ENCODE results near the gene RAB7A. TPM values are rescaled to one million over a fixed set of nuclear protein-coding genes. Genes with fewer than 3 reads are reported as not detected.

Gene RAB7A
- total RNA-seq, 2 experiments from 2014 or later = 304 to 322 TPM

DNA sequence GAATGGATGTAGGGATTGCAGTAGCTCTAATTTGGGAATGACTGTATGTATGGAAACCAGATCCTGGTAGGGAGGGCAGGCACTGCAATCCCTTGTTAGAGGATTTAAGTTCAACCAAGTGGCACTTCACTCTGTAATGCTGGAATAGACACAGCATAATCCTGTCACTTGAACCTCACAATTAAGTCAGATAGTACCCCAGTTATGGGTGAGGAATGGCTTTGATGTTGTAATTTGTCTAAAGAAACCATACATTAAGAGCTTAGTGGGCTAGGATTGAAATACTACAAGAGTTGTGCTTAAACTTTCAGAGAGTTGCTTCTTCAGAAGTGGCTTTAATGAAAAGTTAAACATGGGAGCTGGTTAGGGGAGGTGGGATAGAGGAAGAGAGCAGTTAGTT, 9.3 kb downstream of the RAB7A start:
- Mint-ChIP-seq H3K36me3 (ENCODE audit: low read depth) (peaks cover 58% of the 10 kb centered on the region), H3K27ac (peak overlapping the region; percentile 13), H3K4me1 (ENCODE audit: low read depth) (peaks cover 67% of the 10 kb centered on the region), H3K9me3 (no peaks in the 10 kb centered on the region), H3K4me3 (no peak overlapping the region), H3K27me3 (no peaks in the 10 kb centered on the region)
- ChIA-PET POLR2A (interaction anchor here (0.8 to 2.1 kb wide), 5 partner anchors 8 to 53 kb away, joined by 3 to 9 read pairs (median 4); partner anchors contain the start of gene RAB7A), CTCF (interaction anchor here (0.9 to 1.7 kb wide), 6 partner anchors 10 to 117 kb away, joined by 3 to 12 read pairs (median 4); no protein-coding TSS in a partner anchor)
- no peak for DNase-seq
- no peak for ATAC-seq
- intact Hi-C loops (cut with micrococcal nuclease) = no loop called here
- no peak for TF ChIP-seq CTCF (IDR thresholded peaks at IDR 0.05)

DNA sequence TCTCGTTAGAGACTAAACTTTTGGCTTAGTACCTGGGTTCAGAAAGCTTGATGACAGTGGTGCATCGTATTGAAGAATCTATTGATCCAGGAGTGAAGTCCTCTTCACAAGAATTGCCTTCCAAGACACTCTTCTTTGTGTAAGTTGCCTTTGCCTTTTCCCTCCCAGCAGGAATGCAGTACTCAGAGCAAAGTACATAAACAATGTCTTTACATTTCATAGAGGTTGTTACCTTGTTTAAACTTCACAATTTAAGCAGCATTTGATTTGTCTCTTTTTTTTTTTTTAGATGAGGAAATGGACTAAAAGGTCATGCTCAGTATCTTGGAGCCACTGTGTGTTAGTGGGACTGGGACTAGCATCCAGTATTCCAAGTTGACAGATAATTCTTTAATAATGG, 9.9 kb downstream of the RAB7A start:
- ChIA-PET POLR2A (interaction anchor here (0.8 to 2.1 kb wide), 3 partner anchors 9 to 45 kb away, joined by 3 to 9 read pairs (median 4); partner anchors contain the start of gene RAB7A), CTCF (interaction anchor here (1.2 to 1.7 kb wide), 5 partner anchors 11 to 59 kb away, joined by 3 to 12 read pairs (median 4); no protein-coding TSS in a partner anchor)
- TF ChIP-seq CTCF (IDR thresholded peaks at IDR 0.05) = no peak
- ATAC-seq (no peak), DNase-seq (no peak)
- Mint-ChIP-seq H3K4me3 (no peak overlapping the region), H3K4me1 (ENCODE audit: low read depth) (peaks cover 65% of the 10 kb centered on the region), H3K27ac (no peak overlapping the region), H3K9me3 (no peaks in the 10 kb centered on the region), H3K27me3 (no peaks in the 10 kb centered on the region), H3K36me3 (ENCODE audit: low read depth) (peaks cover 55% of the 10 kb centered on the region)
- intact Hi-C loops (cut with micrococcal nuclease) = no loop called here

DNA sequence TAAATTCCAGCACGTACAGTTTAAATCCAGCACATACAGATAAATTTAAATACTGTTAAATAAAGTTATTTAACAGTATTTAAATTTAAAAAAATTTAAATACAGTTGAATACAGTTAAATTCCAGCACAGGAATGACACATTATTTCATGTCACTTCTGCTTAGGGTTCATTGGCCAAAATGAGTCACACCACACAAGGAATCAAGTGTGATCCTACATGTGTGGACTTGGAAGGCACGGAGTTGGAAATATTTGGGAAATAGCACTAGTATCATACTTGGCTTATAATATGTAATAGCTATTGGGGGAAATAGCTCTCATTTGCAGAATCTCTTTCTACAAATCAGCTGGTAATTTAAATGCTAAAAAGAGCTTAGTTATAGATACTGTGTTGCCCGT, 10.6 kb downstream of the RAB7A start:
- Mint-ChIP-seq H3K27me3 (no peaks in the 10 kb centered on the region), H3K4me3 (no peak overlapping the region), H3K27ac (no peak overlapping the region), H3K9me3 (no peaks in the 10 kb centered on the region), H3K36me3 (ENCODE audit: low read depth) (peaks cover 55% of the 10 kb centered on the region), H3K4me1 (ENCODE audit: low read depth) (peaks cover 62% of the 10 kb centered on the region)
- DNase-seq = no peak
- intact Hi-C loops (cut with micrococcal nuclease) = no loop called here
- TF ChIP-seq CTCF (IDR thresholded peaks at IDR 0.05) = no peak
- ChIA-PET CTCF (no interaction called here), POLR2A (interaction anchor here (2.1 kb wide), 1 partner anchor 10 kb away, joined by 9 read pairs; the partner anchor contains the start of gene RAB7A)
- no peak for ATAC-seq

- ChIA-PET CTCF (interaction anchor here (1.2 to 1.3 kb wide), 2 partner anchors 11 to 123 kb away, joined by 3 read pairs; no protein-coding TSS in a partner anchor), POLR2A (interaction anchor here (0.7 kb wide), 1 partner anchor 109 kb away, joined by 4 read pairs; no protein-coding TSS in a partner anchor)
- H3K36me3 Mint-ChIP-seq (ENCODE audit: low read depth) = peaks cover 53% of the 10 kb centered on the region
- intact Hi-C loops (cut with micrococcal nuclease) = no loop called here
- TF ChIP-seq CTCF (IDR thresholded peaks at IDR 0.05) = no peak
- no peaks in the 10 kb centered on the region for H3K9me3 Mint-ChIP-seq
- no peak overlapping the region for H3K4me3 Mint-ChIP-seq
- ATAC-seq (no peak), DNase-seq (no peak)
- H3K4me1 Mint-ChIP-seq (ENCODE audit: low read depth) = peaks cover 37% of the 10 kb centered on the region
- H3K27ac Mint-ChIP-seq = no peak overlapping the region
- H3K27me3 Mint-ChIP-seq = no peaks in the 10 kb centered on the region
Observed at GRCh38 chr3:128740621-128741020, 14.6 kb downstream of the RAB7A start.

DNA sequence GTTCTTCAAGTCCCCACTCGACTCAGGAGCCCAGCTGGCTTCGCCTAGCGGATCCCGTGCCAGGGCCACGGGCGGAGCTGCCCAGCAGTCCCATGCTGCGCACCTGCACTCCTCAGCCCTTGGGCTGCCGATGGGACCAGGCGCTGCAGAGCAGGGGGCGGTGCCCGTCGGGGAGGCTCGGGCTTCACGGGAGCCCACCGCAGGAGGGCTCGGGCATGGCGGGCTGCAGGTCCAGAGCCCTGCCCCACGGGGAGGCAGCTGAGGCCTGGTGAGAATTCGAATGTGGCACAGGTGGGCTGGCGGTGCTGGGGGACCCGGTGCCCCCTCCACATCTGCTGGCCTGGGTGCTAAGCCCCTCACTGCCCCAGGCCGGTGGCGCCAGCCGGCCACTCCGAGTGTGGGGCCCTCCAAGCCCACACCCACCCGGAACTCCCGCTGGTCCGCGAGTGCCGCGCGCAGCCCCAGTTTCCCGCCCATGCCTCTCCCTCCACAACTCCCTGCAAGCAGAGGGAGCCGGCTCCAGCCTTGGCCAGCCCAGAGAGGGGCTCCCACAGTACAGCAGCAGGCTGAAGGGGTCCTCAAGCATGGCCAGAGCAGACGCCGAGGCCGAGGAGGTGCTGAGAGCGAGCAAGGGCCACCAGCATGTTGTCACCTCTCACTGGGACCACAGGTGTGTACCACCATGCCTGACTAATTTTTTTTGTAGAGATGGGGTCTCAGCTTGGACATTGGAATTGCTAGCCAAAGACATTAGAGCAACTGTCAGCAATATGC, 17.0 kb downstream of the RAB7A start:
- DNase-seq (no peak), ATAC-seq (no peak)
- CTCF ChIA-PET = no interaction called here
- POLR2A ChIA-PET = interaction anchor here (0.6 kb wide), 1 partner anchor 457 kb away, joined by 3 read pairs; no protein-coding TSS in a partner anchor
- Mint-ChIP-seq H3K4me3 (no peak overlapping the region), H3K27ac (no peak overlapping the region), H3K36me3 (ENCODE audit: low read depth) (peaks cover 49% of the 10 kb centered on the region), H3K27me3 (no peaks in the 10 kb centered on the region), H3K9me3 (no peaks in the 10 kb centered on the region), H3K4me1 (ENCODE audit: low read depth) (peaks cover 35% of the 10 kb centered on the region)
- intact Hi-C loops (cut with micrococcal nuclease) = no loop called here
- no peak for TF ChIP-seq CTCF (IDR thresholded peaks at IDR 0.05)

Measured in activated CD8-positive, alpha-beta T cell treated with anti-CD3 and anti-CD28 coated beads for 36 hours (primary cell).